ENCODE data around the gene ANKRD37. TPM values are rescaled to one million over a fixed set of nuclear protein-coding genes. Genes with fewer than 3 reads are reported as not detected.

The ANKRD37 gene
- total and polyA plus RNA-seq, 9 of the 15 experiments (the other 6 are each of a cell fraction or from before 2014, with no cell fraction given), result 1.3 to 53.7 (median 3.6) TPM

GRCh38 chr4:185395956-185396723 is 501 bp upstream of the ANKRD37 start (continued):
- TF ChIP-seq TRIM28 (IDR thresholded peaks at IDR 0.05) (no peak; the same call in 1 of the 2 replicates), CAMTA2 (CRISPR knock-in tag; conservative IDR thresholded peaks at IDR 0.05) (no peak), RBFOX2 (IDR thresholded peaks at IDR 0.05; ENCODE audit: low read depth, low read length) (peak; percentile 98), XRCC3 (IDR thresholded peaks at IDR 0.05) (no peak), ZNF24 (IDR thresholded peaks at IDR 0.05) (no peak), SMAD3 (CRISPR knock-in tag; conservative IDR thresholded peaks at IDR 0.05) (peak; percentile 35; the same call in 1 of the 2 replicates), PRDM10 (IDR thresholded peaks at IDR 0.05; ENCODE audit: partially characterized antibody) (no peak)
- TF ChIP-seq, protein P1, sequence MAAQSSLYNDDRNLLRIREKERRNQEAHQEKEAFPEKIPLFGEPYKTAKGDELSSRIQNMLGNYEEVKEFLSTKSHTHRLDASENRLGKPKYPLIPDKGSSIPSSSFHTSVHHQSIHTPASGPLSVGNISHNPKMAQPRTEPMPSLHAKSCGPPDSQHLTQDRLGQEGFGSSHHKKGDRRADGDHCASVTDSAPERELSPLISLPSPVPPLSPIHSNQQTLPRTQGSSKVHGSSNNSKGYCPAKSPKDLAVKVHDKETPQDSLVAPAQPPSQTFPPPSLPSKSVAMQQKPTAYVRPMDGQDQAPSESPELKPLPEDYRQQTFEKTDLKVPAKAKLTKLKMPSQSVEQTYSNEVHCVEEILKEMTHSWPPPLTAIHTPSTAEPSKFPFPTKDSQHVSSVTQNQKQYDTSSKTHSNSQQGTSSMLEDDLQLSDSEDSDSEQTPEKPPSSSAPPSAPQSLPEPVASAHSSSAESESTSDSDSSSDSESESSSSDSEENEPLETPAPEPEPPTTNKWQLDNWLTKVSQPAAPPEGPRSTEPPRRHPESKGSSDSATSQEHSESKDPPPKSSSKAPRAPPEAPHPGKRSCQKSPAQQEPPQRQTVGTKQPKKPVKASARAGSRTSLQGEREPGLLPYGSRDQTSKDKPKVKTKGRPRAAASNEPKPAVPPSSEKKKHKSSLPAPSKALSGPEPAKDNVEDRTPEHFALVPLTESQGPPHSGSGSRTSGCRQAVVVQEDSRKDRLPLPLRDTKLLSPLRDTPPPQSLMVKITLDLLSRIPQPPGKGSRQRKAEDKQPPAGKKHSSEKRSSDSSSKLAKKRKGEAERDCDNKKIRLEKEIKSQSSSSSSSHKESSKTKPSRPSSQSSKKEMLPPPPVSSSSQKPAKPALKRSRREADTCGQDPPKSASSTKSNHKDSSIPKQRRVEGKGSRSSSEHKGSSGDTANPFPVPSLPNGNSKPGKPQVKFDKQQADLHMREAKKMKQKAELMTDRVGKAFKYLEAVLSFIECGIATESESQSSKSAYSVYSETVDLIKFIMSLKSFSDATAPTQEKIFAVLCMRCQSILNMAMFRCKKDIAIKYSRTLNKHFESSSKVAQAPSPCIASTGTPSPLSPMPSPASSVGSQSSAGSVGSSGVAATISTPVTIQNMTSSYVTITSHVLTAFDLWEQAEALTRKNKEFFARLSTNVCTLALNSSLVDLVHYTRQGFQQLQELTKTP (IDR thresholded peaks at IDR 0.05; ENCODE audit: low read depth in 1 of 2, partially characterized antibody in 2 of 2), result no peak
- TF ChIP-seq, protein P2, sequence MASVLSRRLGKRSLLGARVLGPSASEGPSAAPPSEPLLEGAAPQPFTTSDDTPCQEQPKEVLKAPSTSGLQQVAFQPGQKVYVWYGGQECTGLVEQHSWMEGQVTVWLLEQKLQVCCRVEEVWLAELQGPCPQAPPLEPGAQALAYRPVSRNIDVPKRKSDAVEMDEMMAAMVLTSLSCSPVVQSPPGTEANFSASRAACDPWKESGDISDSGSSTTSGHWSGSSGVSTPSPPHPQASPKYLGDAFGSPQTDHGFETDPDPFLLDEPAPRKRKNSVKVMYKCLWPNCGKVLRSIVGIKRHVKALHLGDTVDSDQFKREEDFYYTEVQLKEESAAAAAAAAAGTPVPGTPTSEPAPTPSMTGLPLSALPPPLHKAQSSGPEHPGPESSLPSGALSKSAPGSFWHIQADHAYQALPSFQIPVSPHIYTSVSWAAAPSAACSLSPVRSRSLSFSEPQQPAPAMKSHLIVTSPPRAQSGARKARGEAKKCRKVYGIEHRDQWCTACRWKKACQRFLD (CRISPR knock-in tag; IDR thresholded peaks at IDR 0.05), result peak; percentile 78

Measured in K562 (cell line).